Spleen (tissue), 7 donors: ENCODE data around the gene ARHGEF37.

Experiments used
- CTCF ChIP-seq, 11 experiments: fragments of 200-600 bp in 7 of 11; fragments of 450-650 bp in 4 of 11; sonication (generic) in 4 of 11; IDR thresholded peaks in 8 of 11; conservative IDR thresholded peaks in 3 of 11; 1 replicate in 7 of 11; 2 replicates in 4 of 11; pipeline versions ENCODE4 v1.4.0 to v1.8.0; 2016 to 2021; ENCODE audit warnings: antibody characterized with exemption in 11 of 11, inconsistent platforms in 4 of 11, mild to moderate bottlenecking in 1 of 11
- POLR2A ChIP-seq, 3 donors: fragments of 450-650 bp; IDR thresholded peaks; one replicate each; pipeline ENCODE4 v1.5.1; 2017; ENCODE audit warnings: antibody characterized with exemption in 3 of 3, mild to moderate bottlenecking in 1 of 3
- POLR2AphosphoS5 ChIP-seq, 3 donors: sonication (generic); formaldehyde crosslinking; IDR thresholded peaks; one replicate each; pipeline ENCODE4 v1.5.1; 2017; ENCODE audit warnings: antibody characterized with exemption in 3 of 3
- donor health status: DM: no; HTN: no; CAD: no; lungs with moderate emphysema.
- donor health status: DM: no; HTN: no; CAD: no.
- donor health status: DM: no; HTN: no; CAD: no.

- TF ChIP-seq POLR2A (IDR thresholded peaks at IDR 0.05): no peak
- TF ChIP-seq CTCF (IDR thresholded peaks at IDR 0.05 in 8 of 11, conservative IDR thresholded peaks at IDR 0.05 in 3 of 11): no peak
- TF ChIP-seq POLR2AphosphoS5 (IDR thresholded peaks at IDR 0.05): no peak
These were observed 22.6 kb downstream of the ARHGEF37 start for GRCh38 chr5:149603920-149604319.
